Islet precursor cell (in vitro differentiated cells): ENCODE data around the gene CAPN12.
A peak's percentile ranks its signal among the peaks of the same experiment; 100 is the strongest.

Experiments
- DNase-seq: peaks from one replicate; pipeline ENCODE4 v3.0.0-alpha.2; 2018

Gene CAPN12

DNA sequence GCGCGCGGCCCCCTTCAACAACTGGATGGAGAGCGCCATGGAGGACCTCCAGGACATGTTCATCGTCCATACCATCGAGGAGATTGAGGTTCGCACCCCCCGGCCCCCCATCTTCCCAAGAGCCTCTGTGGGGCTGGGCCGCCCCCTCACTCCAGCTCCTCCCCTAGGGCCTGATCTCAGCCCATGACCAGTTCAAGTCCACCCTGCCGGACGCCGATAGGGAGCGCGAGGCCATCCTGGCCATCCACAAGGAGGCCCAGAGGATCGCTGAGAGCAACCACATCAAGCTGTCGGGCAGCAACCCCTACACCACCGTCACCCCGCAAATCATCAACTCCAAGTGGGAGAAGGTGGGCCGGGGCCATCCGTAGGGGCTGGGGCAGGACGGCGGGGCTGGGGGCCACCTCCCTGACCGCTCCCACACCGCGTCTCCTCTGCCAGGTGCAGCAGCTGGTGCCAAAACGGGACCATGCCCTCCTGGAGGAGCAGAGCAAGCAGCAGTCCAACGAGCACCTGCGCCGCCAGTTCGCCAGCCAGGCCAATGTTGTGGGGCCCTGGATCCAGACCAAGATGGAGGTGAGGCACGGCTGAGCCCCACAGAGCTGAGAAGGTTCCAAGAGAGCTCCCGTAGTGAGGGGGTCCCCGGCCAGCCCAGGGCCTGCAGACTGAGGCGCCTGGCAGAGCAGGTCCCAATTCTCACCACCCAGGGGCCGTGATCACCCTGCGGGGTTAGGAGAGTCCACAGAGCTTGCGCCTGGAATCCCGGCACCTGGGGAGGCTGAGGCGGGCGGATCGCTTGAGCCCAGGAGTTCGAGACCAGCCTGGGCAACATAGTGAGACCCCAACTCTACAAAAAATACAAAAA is 20.1 kb downstream of the CAPN12 start:
- DNase-seq: no peak

DNA sequence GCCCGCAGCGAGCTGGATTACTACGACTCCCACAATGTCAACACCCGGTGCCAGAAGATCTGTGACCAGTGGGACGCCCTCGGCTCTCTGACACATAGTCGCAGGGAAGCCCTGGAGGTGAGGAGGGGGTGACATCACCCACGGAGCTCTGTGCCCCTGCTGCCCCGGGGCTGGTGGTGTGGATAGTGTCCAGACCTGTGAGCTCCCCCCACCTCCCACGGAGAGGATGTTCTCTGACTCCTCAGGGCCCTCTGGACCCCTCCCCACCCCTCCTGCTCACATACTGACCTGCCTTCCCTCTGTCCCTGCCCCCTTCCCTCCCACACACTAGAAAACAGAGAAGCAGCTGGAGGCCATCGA is 20.7 kb downstream of the CAPN12 start:
- DNase-seq: peak; percentile 73

DNA sequence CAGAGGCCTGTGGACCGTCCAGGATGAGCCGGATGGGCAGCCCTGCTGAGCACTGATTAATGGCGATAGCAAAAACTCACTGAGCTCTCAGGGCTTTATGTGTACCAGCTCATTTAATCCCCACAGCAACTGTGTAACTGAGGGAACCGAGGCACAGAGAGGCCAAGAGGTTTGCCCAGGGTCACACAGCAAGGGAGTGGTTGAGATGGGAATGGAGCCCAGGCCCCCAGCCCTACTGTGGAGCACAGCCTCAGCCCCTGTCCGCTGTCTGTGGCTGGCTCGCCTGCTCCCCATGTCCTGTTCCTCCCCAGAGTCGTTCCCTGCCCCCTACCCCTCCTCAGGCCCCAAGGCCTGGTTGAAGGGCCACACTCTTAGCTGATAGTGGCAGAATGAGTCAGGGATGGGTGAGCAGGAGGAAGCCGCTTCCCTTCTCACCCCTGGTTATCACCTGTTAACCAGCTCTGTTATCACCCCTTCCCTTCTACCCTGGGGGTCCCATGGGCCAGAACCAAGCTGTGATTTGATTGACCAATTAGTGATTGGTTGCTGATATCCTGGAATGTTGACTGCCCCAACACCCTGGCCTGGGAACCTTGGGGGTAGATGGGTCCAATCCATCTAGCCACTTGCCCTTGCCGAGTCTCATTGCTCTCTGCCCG is 21.2 kb downstream of the CAPN12 start:
- DNase-seq: no peak

DNA sequence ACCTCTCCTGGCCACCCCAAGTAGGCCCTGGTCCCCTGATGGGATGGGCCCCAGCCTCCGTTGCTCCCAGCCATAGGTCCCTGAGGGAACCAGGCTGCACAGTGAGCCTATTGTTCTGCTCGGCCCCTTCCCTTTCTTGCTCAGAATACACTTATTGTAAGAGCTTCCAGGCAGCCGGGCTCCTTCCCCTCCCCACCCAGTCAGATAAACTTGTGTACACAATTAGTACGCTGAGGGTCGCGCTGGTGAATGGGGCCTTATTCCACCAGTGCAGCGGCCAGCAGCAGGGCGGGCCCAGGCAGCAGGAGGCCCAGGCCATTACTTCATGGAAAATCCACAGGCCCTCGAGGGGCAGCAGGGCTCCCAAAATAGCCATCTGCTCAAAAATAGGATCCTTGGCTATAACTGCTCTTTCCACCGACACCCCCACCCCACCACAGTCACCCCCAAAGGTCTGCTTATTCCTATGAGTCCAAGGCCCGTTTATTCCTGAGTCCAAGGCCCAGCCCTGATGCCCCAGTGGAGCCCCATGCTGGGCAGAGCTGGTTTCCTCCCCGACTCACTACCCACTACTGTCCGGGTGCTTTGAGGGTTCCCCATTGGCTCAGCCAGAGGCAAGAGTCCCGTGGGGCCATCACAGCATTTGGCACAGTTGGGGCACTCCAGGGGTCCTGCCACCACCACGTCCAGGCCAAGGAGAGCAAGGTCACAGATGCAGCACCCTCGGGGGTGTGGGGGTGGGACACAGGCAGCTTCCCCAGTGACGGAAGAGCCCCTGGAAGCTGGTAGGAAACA is 22.1 kb downstream of the CAPN12 start:
- peak; percentile 86 for DNase-seq

DNA sequence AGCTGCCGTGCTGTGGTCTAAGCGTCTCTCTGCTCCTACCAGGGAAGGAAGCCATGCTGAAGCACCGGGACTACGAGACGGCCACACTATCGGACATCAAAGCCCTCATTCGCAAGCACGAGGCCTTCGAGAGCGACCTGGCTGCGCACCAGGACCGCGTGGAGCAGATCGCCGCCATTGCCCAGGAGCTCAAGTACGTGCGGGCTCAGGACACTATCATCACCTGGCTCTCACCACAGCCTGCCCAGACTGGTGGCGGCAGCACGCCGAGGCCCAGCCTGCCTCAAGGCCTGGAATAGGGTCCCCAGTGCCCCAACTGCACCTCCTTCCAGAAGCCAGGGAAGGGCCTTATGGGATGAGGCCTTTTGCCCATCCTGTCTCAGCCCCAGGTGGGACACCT is 22.8 kb downstream of the CAPN12 start:
- no peak for DNase-seq

DNA sequence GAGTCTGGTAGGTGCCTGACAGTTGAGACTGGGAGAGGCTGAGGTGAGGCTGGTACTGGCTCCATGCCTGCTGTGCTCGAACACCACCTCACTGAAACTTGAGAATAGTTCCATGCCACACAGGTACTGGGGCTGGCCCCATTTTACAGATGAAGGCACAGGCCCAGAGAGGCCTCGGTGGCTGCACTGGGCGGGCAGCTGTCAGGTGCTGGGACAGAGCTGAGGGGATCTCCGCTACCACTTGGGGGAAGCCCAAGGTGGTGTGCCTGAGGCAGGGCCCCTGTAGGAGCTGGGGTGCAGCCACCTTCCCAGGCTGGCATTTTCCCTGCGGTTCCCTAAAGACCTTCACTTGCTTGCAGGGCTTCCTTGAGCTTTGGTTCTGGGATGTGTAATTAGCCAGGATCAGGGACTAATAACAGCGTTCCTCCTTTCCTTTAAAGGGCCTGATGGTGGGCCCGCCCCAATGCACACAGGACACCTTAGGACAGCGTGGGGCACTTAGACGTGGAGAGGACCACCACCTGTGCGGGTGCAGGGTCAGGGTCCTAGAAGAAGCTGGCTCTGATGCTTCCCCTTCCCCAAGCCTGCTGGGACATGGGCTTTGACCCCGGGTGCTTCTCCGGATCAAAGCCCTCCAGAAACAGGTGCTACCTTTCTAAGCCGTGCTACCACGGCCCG is 23.6 kb downstream of the CAPN12 start:
- no peak for DNase-seq

DNA sequence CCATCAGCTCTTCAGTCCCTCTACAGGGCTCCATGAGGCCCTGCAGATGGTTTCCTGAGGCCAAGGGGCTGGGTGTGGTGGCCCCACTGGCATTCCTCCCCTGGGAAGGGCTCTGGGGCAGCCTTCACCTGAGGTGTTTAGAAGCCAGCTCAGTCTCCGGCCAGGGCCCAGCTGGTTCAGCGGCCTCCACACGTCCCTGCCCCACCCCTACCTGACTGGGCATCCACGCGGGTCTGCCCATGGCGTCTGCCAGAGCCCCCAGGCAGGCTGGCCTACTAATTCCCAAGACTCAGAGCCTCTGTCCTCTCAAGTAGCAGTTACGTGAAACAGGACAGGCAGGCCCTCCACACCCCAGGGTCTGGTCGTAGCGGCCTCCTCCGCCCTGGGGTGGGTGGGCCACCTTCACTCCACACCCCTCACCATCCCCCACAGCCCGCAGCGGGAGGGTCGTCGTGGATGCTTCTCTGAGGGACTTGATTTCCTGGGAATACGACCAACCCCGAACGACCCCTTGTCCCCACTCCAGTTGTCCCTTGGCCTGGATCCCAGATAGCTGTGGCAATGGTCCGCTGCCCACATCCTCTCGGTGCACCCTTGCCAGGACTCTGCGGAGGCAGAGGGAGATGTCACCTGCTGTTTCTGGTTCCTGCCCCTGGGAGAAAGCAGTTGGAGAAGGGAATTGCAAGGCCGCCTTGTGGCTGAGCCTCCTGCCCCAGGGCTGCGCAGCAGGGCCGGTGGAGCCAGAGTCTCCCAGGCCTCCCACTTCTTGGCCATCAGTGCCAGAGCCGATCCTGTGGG is 24.3 kb downstream of the CAPN12 start:
- no peak for DNase-seq

DNA sequence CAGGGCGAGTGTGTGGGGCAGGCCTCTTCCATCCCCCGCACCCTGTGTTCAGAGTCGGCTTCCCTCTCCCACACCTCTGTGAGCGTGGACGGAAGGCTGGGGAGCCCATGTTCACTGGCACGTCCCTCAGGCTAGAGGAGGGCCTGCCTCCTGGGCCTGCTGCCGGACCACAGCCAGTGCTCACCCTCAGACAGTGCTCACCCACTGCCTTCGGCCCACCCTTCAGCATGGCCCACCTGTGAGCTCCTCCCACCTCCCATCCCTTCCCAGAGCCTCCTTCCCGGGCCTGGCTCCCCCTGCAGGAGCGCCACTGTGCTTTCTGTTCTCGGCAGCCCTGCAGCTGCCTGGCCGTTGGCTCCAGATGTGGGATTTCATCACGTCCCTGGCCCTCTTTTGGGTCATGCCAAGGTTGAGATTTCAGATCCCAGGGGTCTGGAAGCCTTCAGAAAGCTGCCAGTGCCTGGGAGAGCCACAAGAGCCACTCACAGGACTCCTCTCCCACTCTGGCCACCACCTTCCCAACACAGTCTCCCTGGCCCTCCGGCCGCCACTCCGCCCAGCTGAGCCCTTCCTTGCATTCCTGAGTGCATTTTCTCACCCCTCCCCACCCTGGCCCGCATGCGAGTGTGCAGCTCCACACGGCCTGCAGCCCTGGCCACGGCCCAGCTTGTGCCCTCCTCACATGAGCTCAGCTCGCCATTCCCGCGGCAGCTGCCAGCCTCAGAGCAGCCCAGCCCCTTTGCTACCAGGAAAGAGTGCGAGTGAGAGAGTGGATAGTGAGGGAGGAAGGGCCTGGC is 25.3 kb downstream of the CAPN12 start:
- DNase-seq: peak; percentile 85

DNA sequence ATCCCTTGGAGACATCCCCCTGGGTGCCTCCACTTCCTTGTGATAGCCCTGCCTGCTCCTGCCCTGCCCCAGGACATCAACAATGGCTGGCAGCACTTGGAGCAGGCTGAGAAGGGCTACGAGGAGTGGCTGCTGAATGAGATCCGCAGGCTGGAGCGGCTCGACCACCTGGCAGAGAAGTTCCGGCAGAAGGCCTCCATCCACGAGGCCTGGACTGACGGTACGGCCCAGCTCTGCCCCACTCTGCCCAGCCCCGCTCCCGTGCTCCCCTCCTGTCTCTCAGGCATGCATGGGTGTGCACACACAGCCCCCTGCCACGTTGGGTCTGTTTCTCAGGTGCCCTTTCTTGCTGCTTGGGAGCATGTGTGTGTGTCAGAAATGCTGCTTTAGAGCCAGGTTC is 26.4 kb downstream of the CAPN12 start:
- no peak for DNase-seq

DNA sequence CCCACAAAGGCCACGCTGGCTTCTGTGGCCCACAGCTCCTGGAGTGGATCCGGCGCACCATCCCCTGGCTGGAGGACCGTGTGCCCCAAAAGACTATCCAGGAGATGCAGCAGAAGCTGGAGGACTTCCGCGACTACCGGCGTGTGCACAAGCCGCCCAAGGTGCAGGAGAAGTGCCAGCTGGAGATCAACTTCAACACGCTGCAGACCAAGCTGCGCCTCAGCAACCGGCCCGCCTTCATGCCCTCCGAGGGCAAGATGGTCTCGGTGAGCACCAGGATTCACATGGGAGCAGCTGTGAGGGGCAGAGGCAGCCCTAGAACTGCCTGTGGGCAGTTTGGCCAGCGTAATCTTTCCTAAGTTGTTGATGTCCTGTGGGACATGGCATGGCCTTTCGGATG is 27.2 kb downstream of the CAPN12 start:
- no peak for DNase-seq

DNA sequence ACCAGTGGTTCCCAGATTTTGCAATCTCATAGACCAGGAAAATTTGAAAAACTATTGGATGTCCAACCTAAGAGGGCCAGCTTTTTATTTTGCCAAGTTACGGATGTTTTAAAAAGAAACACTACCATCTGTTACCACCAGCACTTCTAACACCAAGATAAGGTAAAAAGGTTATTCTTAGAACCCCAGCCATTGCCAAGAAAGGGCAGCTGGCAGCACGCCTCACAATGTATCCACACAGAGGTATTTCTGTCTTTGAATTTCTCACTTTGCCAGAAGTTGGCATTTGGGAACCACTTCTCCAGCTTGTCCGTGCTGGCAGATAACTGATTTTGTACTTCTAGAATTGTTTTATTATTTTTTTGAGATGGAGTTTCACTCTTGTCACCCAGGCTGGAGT is 28.7 kb downstream of the CAPN12 start:
- DNase-seq: no peak

DNA sequence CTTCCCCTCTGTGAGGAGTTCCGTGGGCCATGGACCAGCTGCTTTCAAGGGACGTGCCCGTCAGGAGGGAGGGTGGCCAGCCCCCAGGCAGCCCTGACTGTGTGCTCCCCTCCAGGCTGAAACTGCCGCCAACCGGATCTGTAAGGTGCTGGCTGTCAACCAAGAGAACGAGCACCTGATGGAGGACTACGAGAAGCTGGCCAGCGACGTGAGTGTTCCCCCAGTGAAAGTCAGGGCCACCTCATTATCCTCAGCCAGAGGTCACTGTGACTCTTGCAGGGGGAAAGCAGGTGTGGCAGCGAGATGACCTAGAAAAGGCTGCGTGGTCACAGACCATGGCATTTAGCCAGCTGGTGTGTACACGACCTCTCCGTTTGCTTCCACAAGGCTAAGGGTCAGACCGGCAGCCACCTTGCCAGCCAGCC is 29.9 kb downstream of the CAPN12 start:
- no peak for DNase-seq

DNA sequence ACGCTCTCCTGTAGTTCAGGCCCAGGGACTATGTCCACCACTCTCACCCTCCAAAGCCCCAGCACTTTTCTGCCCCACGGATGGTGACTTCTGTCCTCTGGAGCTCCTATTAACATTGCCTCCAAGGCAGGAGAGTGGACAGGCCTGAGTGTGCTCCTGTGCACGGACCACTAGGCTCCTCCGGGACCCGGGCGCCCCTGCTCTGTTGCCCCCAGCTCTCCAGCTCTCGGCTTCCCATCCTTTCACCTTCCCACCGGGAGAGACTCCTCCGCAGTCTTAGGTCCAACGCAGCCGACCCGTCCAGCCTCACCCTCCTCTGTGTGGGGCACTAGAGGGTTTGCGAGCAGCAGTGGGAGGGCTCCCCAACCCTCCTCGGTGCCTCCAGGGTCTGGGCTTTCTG is 30.4 kb downstream of the CAPN12 start:
- DNase-seq: no peak

DNA sequence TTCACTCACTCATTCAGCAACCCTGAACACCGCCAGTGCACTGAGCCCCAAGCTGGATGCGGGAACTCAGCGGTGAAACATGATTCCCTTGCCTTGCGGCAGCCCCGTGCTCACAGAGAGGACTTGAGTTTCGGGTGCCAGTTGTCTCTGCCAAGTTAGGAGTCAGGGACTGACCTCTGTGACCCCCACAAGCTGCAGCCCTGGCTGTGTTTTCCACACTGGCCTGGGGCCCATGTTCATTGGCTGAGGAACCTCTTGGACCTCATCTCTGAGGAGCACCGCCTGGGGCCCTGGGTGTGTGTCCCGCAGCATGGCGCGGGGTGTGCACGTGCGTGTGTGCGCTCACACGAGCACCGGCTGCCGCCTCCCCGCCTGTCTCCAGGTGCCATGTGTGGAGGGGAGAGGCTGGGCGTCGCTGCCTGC is 31.0 kb downstream of the CAPN12 start:
- no peak for DNase-seq

DNA sequence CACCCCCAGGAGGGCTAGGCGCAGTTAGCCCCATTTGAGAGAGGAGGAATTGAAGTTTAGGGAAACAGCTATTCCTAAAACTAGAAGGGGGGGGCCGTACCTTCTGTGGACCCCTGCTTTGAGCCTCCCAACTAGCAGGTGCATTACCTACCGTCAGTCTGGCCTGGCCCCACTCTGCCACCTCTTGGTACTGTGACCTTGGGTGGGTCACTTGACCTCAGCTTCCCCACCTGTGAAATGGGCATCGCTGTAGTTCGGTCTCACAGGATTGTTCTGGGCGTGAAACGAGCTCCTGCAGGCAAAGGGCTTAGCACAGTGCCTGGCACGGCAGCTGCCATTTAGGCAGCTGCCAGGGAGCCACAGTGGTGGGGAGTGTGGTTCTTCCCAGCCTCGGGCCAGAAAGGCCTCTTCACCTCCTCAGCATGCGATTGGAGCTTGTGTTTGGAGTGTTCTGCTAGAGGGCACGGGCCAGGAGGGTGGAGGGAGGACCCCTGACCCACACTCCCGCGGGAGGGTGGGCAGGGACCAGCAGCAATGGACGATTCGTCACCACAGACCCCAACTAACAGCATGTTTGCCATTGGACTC is 32.0 kb downstream of the CAPN12 start:
- no peak for DNase-seq

DNA sequence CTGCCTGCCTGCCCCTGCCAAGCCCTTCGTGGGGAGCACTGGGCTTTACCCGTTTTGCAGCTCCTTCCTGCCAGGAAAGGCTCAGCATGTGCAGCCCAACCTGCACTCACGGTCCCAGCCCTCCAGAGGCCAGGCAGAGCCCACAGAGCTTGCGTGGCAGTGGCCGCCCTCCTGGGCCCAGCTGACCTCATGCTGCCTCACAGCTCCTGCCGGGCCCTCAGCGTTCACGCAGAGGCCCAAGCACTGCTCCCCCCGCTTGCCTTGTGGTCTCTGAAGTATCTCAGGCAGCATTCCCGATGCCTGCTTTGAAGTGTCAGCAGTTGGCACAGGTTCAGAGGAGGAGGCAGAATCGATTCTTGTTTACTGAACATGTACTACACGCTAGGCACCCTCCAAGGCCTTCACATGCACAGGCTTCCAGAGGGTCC is 32.5 kb downstream of the CAPN12 start:
- no peak for DNase-seq

DNA sequence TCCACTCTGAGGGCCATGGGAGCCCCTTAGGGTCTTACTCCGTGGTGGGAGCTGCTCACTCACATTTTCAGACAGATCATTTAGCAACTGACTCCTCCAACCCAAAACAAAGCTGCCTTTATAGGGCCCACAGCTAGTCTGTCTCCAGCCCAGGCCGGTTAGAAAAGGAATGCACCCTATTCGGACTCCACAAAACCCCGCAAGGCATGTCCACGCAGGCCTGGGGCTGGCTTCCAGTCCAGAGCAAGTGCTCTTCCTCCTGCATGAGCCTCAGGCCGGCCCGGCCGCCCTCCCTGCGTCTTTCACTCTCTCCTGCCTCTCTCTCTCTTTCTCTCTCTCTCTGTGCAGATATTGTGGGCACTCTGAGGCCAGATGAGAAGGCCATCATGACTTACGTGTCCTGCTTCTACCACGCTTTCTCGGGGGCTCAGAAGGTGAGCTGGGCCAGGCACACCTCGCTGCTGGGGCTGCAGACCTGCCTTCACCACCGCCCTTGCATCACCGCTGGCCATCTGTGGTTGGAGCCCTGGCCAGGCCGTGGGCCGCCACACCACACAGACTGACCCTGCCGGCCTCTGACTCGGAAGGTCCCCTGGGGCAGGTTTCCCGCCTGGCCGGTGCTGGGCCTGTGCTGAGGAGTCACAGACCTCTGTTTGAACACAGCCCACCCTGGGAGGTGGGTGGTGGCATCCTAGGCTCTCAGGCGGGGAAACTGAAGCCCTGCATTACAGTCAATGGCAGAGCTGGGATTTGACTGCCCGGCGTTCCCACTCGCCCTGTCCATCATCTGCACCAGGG is 33.1 kb downstream of the CAPN12 start:
- peak; percentile 79 for DNase-seq

DNA sequence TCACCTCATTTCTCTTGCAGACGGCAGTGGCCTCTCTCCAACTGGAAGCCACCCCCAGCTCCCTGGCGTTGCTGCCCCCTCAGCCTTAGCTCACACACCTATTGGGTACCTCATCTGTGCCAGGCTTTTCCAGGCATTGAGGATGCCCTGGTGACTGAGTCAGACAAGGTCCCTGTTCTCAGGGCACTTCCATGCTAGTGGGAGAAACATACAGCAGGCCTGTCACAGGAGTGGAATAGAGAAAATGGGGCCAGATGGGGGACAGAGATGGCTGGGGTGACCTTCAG is 33.9 kb downstream of the CAPN12 start:
- DNase-seq: no peak

DNA sequence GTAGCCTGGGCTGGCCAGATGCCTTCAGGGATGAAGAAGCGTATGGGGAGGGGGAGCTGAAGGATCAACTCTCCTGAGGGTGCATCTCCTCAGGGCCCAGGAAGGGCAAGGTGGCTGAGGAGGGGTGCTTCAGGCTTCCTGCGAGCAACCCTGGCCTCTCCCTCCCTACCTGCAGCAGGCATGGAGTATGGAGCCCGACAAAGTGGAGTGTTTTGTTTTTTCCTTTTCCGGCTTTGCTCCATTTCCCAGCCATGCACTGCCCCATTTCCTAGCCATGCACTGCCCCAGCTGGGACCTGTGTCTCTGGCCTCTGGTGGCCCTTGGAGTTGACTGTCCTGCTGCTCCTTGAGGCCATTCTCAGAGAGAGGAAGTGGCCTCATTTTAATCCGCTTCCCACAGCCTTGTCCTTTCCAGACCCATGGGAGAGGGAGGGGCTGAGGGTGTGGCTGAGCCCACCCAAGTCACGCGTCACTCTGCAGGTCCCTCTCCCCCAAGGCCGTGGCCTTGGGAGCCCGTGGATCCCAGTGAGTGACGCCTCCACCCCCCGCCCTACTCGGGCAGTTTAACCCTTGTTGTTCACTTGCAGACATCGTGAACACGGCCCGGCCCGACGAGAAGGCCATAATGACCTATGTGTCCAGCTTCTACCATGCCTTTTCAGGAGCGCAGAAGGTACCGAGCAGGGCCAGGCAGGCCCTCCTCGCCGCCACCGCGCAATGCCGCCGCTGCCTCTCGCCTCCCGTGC is 34.4 kb downstream of the CAPN12 start:
- no peak for DNase-seq

DNA sequence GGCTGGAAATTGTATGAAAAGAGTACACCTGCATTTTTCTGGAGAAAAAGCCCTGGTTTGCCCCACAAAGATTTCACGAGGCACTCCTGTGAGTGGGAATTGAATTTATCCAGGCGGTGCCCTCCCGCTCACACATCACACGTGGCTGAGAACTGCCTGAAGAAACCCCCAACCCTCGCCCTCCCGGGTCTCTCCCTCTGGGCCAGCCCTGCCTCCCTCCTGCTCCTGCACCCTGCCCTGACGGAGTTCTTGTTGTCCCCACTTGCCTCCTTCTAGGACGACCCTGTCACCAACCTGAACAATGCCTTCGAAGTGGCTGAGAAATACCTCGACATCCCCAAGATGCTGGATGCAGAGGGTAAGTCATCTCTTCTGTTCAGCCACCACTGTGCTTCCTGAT is 35.2 kb downstream of the CAPN12 start:
- no peak for DNase-seq
